Measurements from ENCODE around the gene RASSF7.

RASSF7 gene

GRCh38 chr11:550746-551085 lies 10.1 kb upstream of the RASSF7 start:
- H4K8ac ChIP-seq (ENCODE audit: low read depth, low read length) = no peak overlapping the region
- no peaks in the 10 kb centered on the region for H3K9me3 ChIP-seq (ENCODE audit: insufficient read depth, low read depth, low read length)
- H4K91ac ChIP-seq (ENCODE audit: low read depth, low read length) = no peak overlapping the region
- H2BK5ac ChIP-seq (ENCODE audit: low read depth, low read length, poor library complexity) = no peak overlapping the region
- no peak overlapping the region for H2AFZ ChIP-seq (ENCODE audit: insufficient read depth, low read length, poor library complexity)
- no peaks in the 10 kb centered on the region for H3K79me2 ChIP-seq (ENCODE audit: control insufficient read depth, insufficient read depth, low read length, poor library complexity)
- H3K9ac ChIP-seq (ENCODE audit: low read length) = no peak overlapping the region
- no peak overlapping the region for H3K18ac ChIP-seq (ENCODE audit: low read length)
- no peak overlapping the region for H3K4me2 ChIP-seq (ENCODE audit: low read length)
- no peak overlapping the region for H3K14ac ChIP-seq (ENCODE audit: low read length)
- peaks cover 10 to 11% of the 10 kb centered on the region in 2 experiments for H3K4me1 ChIP-seq (ENCODE audit: control insufficient read depth in 1 of 2, insufficient read depth in 2 of 2, low read length in 2 of 2)
- no peak for DNase-seq
- H2BK12ac ChIP-seq (ENCODE audit: low read length) = no peak overlapping the region
- no peak overlapping the region for H3K23ac ChIP-seq (ENCODE audit: low read length)
- no peak overlapping the region for H2AK5ac ChIP-seq (ENCODE audit: low read length)
- H3K36me3 ChIP-seq (ENCODE audit: control insufficient read depth in 1 of 2, insufficient read depth in 2 of 2, low read length in 2 of 2) = no peaks in the 10 kb centered on the region
- no peak overlapping the region for H3K4ac ChIP-seq (ENCODE audit: low read depth, low read length)
- H3K27me3 ChIP-seq (ENCODE audit: insufficient read depth, low read length) = peaks cover 6% of the 10 kb centered on the region
- no CpG with 5 or more reads among the region's 5 CpGs for WGBS (ENCODE audit: extremely low coverage, insufficient coverage, insufficient read length)
- H3K79me1 ChIP-seq (ENCODE audit: low read length) = peaks cover 3% of the 10 kb centered on the region
- no peak overlapping the region for H3K4me3 ChIP-seq (ENCODE audit: low read depth, low read length)
- no peak overlapping the region for H2BK120ac ChIP-seq (ENCODE audit: insufficient read depth, low read length, poor library complexity)
- H3K27ac ChIP-seq (ENCODE audit: low read depth, low read length) = no peak overlapping the region
- no peak overlapping the region for H4K12ac ChIP-seq (ENCODE audit: low read depth, low read length)

GRCh38 chr11:551131-551530 lies 9.6 kb upstream of the RASSF7 start:
- Histone ChIP-seq H2BK120ac (ENCODE audit: insufficient read depth, low read length, poor library complexity) (no peak overlapping the region), H3K9ac (ENCODE audit: low read length) (no peak overlapping the region), H4K8ac (ENCODE audit: low read depth, low read length) (no peak overlapping the region), H3K23ac (ENCODE audit: low read length) (no peak overlapping the region), H3K18ac (ENCODE audit: low read length) (no peak overlapping the region), H3K14ac (ENCODE audit: low read length) (no peak overlapping the region), H4K91ac (ENCODE audit: low read depth, low read length) (no peak overlapping the region), H3K4ac (ENCODE audit: low read depth, low read length) (no peak overlapping the region), H3K36me3 (ENCODE audit: control insufficient read depth in 1 of 2, insufficient read depth in 2 of 2, low read length in 2 of 2) (no peaks in the 10 kb centered on the region), H3K79me2 (ENCODE audit: control insufficient read depth, insufficient read depth, low read length, poor library complexity) (no peaks in the 10 kb centered on the region), H3K27ac (ENCODE audit: low read depth, low read length) (no peak overlapping the region), H2AK5ac (ENCODE audit: low read length) (no peak overlapping the region), H3K79me1 (ENCODE audit: low read length) (peaks cover 3% of the 10 kb centered on the region), H3K4me3 (ENCODE audit: low read depth, low read length) (no peak overlapping the region), H2BK5ac (ENCODE audit: low read depth, low read length, poor library complexity) (no peak overlapping the region), H3K27me3 (ENCODE audit: insufficient read depth, low read length) (peaks cover 9% of the 10 kb centered on the region), H2AFZ (ENCODE audit: insufficient read depth, low read length, poor library complexity) (no peak overlapping the region), H3K4me2 (ENCODE audit: low read length) (no peak overlapping the region), H2BK12ac (ENCODE audit: low read length) (no peak overlapping the region), H3K9me3 (ENCODE audit: insufficient read depth, low read depth, low read length) (no peaks in the 10 kb centered on the region), H4K12ac (ENCODE audit: low read depth, low read length) (no peak overlapping the region), H3K4me1 (ENCODE audit: control insufficient read depth in 1 of 2, insufficient read depth in 2 of 2, low read length in 2 of 2) (peaks cover 11% of the 10 kb centered on the region in 2 experiments)
- no CpG with 5 or more reads among the region's 16 CpGs for WGBS (ENCODE audit: extremely low coverage, insufficient coverage, insufficient read length)
- no peak for DNase-seq

- H3K9me3 ChIP-seq (ENCODE audit: insufficient read depth, low read depth, low read length) = no peaks in the 10 kb centered on the region
- H4K8ac ChIP-seq (ENCODE audit: low read depth, low read length) = no peak overlapping the region
- WGBS (ENCODE audit: extremely low coverage, insufficient coverage, insufficient read length) = no CpG with 5 or more reads among the region's 12 CpGs
- H2AK5ac ChIP-seq (ENCODE audit: low read length) = no peak overlapping the region
- H3K79me2 ChIP-seq (ENCODE audit: control insufficient read depth, insufficient read depth, low read length, poor library complexity) = no peaks in the 10 kb centered on the region
- H2BK12ac ChIP-seq (ENCODE audit: low read length) = no peak overlapping the region
- H2BK5ac ChIP-seq (ENCODE audit: low read depth, low read length, poor library complexity) = no peak overlapping the region
- H3K36me3 ChIP-seq (ENCODE audit: control insufficient read depth in 1 of 2, insufficient read depth in 2 of 2, low read length in 2 of 2) = no peaks in the 10 kb centered on the region
- no peak overlapping the region for H3K4me2 ChIP-seq (ENCODE audit: low read length)
- no peak overlapping the region for H3K14ac ChIP-seq (ENCODE audit: low read length)
- H3K18ac ChIP-seq (ENCODE audit: low read length) = no peak overlapping the region
- H3K79me1 ChIP-seq (ENCODE audit: low read length) = peaks cover 3% of the 10 kb centered on the region
- no peak overlapping the region for H2BK120ac ChIP-seq (ENCODE audit: insufficient read depth, low read length, poor library complexity)
- no peak overlapping the region for H2AFZ ChIP-seq (ENCODE audit: insufficient read depth, low read length, poor library complexity)
- no peak overlapping the region for H4K12ac ChIP-seq (ENCODE audit: low read depth, low read length)
- DNase-seq = no peak
- H3K27ac ChIP-seq (ENCODE audit: low read depth, low read length) = no peak overlapping the region
- H3K9ac ChIP-seq (ENCODE audit: low read length) = no peak overlapping the region
- H3K4ac ChIP-seq (ENCODE audit: low read depth, low read length) = no peak overlapping the region
- peaks cover 11 to 15% of the 10 kb centered on the region in 2 experiments for H3K4me1 ChIP-seq (ENCODE audit: control insufficient read depth in 1 of 2, insufficient read depth in 2 of 2, low read length in 2 of 2)
- H3K27me3 ChIP-seq (ENCODE audit: insufficient read depth, low read length) = peaks cover 14% of the 10 kb centered on the region
- no peak overlapping the region for H3K4me3 ChIP-seq (ENCODE audit: low read depth, low read length)
- H4K91ac ChIP-seq (ENCODE audit: low read depth, low read length) = no peak overlapping the region
- no peak overlapping the region for H3K23ac ChIP-seq (ENCODE audit: low read length)
Measured at GRCh38 chr11:551596-551995, 9.2 kb upstream of the RASSF7 start.

GRCh38 chr11:553083-553987 lies 7.4 kb upstream of the RASSF7 start:
- Histone ChIP-seq H3K9me3 (ENCODE audit: insufficient read depth, low read depth, low read length) (peaks cover 2% of the 10 kb centered on the region), H3K18ac (ENCODE audit: low read length) (no peak overlapping the region), H3K4ac (ENCODE audit: low read depth, low read length) (no peak overlapping the region), H2AFZ (ENCODE audit: insufficient read depth, low read length, poor library complexity) (no peak overlapping the region), H3K27ac (ENCODE audit: low read depth, low read length) (no peak overlapping the region), H3K23ac (ENCODE audit: low read length) (no peak overlapping the region), H2AK5ac (ENCODE audit: low read length) (peak overlapping the region; percentile 42), H3K79me2 (ENCODE audit: control insufficient read depth, insufficient read depth, low read length, poor library complexity) (no peaks in the 10 kb centered on the region), H3K4me3 (ENCODE audit: low read depth, low read length) (no peak overlapping the region), H3K36me3 (ENCODE audit: control insufficient read depth in 1 of 2, insufficient read depth in 2 of 2, low read length in 2 of 2) (no peaks in the 10 kb centered on the region), H3K4me2 (ENCODE audit: low read length) (no peak overlapping the region), H2BK12ac (ENCODE audit: low read length) (peak overlapping the region; percentile 10), H3K79me1 (ENCODE audit: low read length) (peaks cover 3% of the 10 kb centered on the region), H3K4me1 (ENCODE audit: control insufficient read depth in 1 of 2, insufficient read depth in 2 of 2, low read length in 2 of 2) (peaks cover 11 to 15% of the 10 kb centered on the region in 2 experiments), H3K9ac (ENCODE audit: low read length) (no peak overlapping the region), H2BK120ac (ENCODE audit: insufficient read depth, low read length, poor library complexity) (no peak overlapping the region), H4K8ac (ENCODE audit: low read depth, low read length) (no peak overlapping the region), H3K27me3 (ENCODE audit: insufficient read depth, low read length) (peaks cover 17% of the 10 kb centered on the region), H4K12ac (ENCODE audit: low read depth, low read length) (no peak overlapping the region), H4K91ac (ENCODE audit: low read depth, low read length) (peak overlapping the region; percentile 10), H3K14ac (ENCODE audit: low read length) (no peak overlapping the region), H2BK5ac (ENCODE audit: low read depth, low read length, poor library complexity) (no peak overlapping the region)
- DNase-seq = no peak
- WGBS (ENCODE audit: extremely low coverage, insufficient coverage, insufficient read length) = no CpG with 5 or more reads among the region's 27 CpGs
